Measurements from ENCODE around the gene SRL.

DNA sequence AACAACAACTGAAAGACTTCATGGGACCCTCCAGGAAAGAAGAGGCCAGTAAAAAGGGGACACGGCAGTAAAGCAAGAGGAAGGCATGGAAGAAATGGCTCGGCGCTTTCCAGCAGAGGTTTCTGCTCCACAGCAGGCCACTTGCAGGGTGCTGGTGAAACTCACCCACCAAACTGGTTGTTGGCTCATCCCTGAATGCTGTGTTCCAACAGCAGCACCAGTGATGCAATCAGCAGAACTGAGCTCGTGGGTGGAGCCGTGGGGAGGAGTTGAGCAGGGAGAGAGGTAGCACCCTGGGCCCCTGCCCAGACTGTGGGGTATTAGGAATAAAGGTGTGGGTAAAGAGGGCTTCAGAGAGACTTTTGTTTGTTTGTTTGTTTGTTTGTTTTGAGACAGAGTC lies 62.9 kb downstream of the SRL start:
- TF ChIP-seq, protein P1, sequence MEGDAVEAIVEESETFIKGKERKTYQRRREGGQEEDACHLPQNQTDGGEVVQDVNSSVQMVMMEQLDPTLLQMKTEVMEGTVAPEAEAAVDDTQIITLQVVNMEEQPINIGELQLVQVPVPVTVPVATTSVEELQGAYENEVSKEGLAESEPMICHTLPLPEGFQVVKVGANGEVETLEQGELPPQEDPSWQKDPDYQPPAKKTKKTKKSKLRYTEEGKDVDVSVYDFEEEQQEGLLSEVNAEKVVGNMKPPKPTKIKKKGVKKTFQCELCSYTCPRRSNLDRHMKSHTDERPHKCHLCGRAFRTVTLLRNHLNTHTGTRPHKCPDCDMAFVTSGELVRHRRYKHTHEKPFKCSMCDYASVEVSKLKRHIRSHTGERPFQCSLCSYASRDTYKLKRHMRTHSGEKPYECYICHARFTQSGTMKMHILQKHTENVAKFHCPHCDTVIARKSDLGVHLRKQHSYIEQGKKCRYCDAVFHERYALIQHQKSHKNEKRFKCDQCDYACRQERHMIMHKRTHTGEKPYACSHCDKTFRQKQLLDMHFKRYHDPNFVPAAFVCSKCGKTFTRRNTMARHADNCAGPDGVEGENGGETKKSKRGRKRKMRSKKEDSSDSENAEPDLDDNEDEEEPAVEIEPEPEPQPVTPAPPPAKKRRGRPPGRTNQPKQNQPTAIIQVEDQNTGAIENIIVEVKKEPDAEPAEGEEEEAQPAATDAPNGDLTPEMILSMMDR (IDR thresholded peaks at IDR 0.05; ENCODE audit: low read depth, low read length, poor library complexity, severe bottlenecking): no peak
- TF ChIP-seq EZH2phosphoT487 (IDR thresholded peaks at IDR 0.05; ENCODE audit: borderline replicate concordance, low read length): no peak

All from DOHH2 (cell line).